Mesendoderm (in vitro differentiated cells): Measurements from ENCODE around the gene GALNT4.

ENCODE experiments used
- DNase-seq: peaks from one replicate; pipeline ENCODE4 v3.0.0; 2013
- H2AK5ac ChIP-seq: 2 replicates; pipeline ENCODE4 v1.6.1; 2013; ENCODE audit warnings: low read length, inconsistent platforms
- H2BK120ac ChIP-seq: 2 replicates; pipeline ENCODE4 v1.6.1; 2013; ENCODE audit warnings: low read depth, mild to moderate bottlenecking, low read length, moderate library complexity, mixed read lengths
- H2BK15ac ChIP-seq: replicated peaks from 2 replicates; pipeline ENCODE4 v1.6.1; 2013; ENCODE audit warnings: low read depth, mild to moderate bottlenecking, moderate library complexity
- H2BK5ac ChIP-seq: 2 replicates; pipeline ENCODE4 v1.6.1; 2013; ENCODE audit warnings: low read length, inconsistent platforms
- H3K18ac ChIP-seq: 2 replicates; pipeline ENCODE4 v1.6.1; 2013; ENCODE audit warnings: mild to moderate bottlenecking, low read length, mixed read lengths
- H3K23ac ChIP-seq: one replicate; pipeline ENCODE4 v1.6.1; 2013; ENCODE audit warnings: low read length
- H3K27ac ChIP-seq: 2 replicates; pipeline ENCODE4 v1.5.1; 2013; ENCODE audit warnings: low read depth, mild to moderate bottlenecking, inconsistent platforms, low read length, moderate library complexity
- H3K27me3 ChIP-seq: 2 replicates; pipeline ENCODE4 v1.6.1; 2013; ENCODE audit warnings: low read length, control low read depth, mild to moderate bottlenecking, inconsistent platforms; ENCODE audit not compliant: insufficient read depth, poor library complexity
- H3K36me3 ChIP-seq: 2 replicates; pipeline ENCODE4 v1.6.1; 2013; ENCODE audit warnings: low read length, inconsistent platforms; ENCODE audit not compliant: control insufficient read depth, insufficient read depth
- H3K4ac ChIP-seq: one replicate; pipeline ENCODE4 v1.6.1; 2013; ENCODE audit warnings: low read depth, mild to moderate bottlenecking, low read length, moderate library complexity
- H3K4me1 ChIP-seq: 2 replicates; pipeline ENCODE4 v1.6.1; 2013; ENCODE audit warnings: low read depth, low read length, inconsistent platforms; ENCODE audit not compliant: control insufficient read depth
- H3K4me2 ChIP-seq: 2 replicates; pipeline ENCODE4 v1.6.1; 2013; ENCODE audit warnings: low read length
- H3K4me3 ChIP-seq: 2 replicates; pipeline ENCODE4 v1.5.1; 2013; ENCODE audit warnings: mild to moderate bottlenecking, low read length
- H3K56ac ChIP-seq: one replicate; pipeline ENCODE4 v1.6.1; 2013; ENCODE audit warnings: low read length
- H3K79me1 ChIP-seq: 2 replicates; pipeline ENCODE4 v1.6.1; 2013; ENCODE audit warnings: low read length, inconsistent platforms
- H3K79me2 ChIP-seq: 2 replicates; pipeline ENCODE4 v1.6.1; 2013; ENCODE audit warnings: mild to moderate bottlenecking, low read length; ENCODE audit not compliant: control insufficient read depth, insufficient read depth
- H3K9ac ChIP-seq: 2 replicates; pipeline ENCODE4 v1.6.1; 2013; ENCODE audit warnings: low read length, inconsistent platforms
- H4K5ac ChIP-seq: one replicate; pipeline ENCODE4 v1.6.1; 2013; ENCODE audit warnings: low read length
- H4K8ac ChIP-seq: one replicate; pipeline ENCODE4 v1.6.1; 2013; ENCODE audit warnings: low read depth, mild to moderate bottlenecking, control low read depth, low read length, moderate library complexity
- WGBS: extraction: QIAGEN DNeasy Blood & Tissue Kit; methylation state at CpG from one replicate; pipeline ENCODE4 v1.1.7; 2013; ENCODE audit warnings: low lambda C conversion rate, missing lambda C conversion rate; ENCODE audit not compliant: insufficient coverage; ENCODE audit errors: extremely low coverage; 5-methylcytosine and 5-hydroxymethylcytosine counted together

Gene GALNT4

GRCh38 chr12:89566615-89567014, 42.0 kb upstream of the GALNT4 start:
- H3K23ac ChIP-seq, result no peak overlapping the region
- H3K79me1 ChIP-seq, result no peaks in the 10 kb centered on the region
- H3K4me3 ChIP-seq, result no peak overlapping the region
- no peak overlapping the region for H3K4me2 ChIP-seq
- no peaks in the 10 kb centered on the region for H3K79me2 ChIP-seq
- no peaks in the 10 kb centered on the region for H3K27me3 ChIP-seq
- no peak overlapping the region for H3K18ac ChIP-seq
- no peak overlapping the region for H4K8ac ChIP-seq
- H3K56ac ChIP-seq, result no peak overlapping the region
- H2BK120ac ChIP-seq, result no peak overlapping the region
- no peak overlapping the region for H2AK5ac ChIP-seq
- H3K36me3 ChIP-seq, result no peaks in the 10 kb centered on the region
- no peak overlapping the region for H3K4ac ChIP-seq
- H2BK15ac ChIP-seq, result no peak overlapping the region
- no peak overlapping the region for H4K5ac ChIP-seq
- no peak overlapping the region for H3K9ac ChIP-seq
- H2BK5ac ChIP-seq, result no peak overlapping the region
- H3K4me1 ChIP-seq, result no peaks in the 10 kb centered on the region
- DNase-seq, result peak; percentile 46
- H3K27ac ChIP-seq, result no peak overlapping the region

GRCh38 chr12:89565002-89565401, 40.4 kb upstream of the GALNT4 start:
- no peak overlapping the region for H3K4me2 ChIP-seq
- no peak overlapping the region for H3K4me3 ChIP-seq
- no peak overlapping the region for H4K8ac ChIP-seq
- no peak overlapping the region for H3K4ac ChIP-seq
- no peak overlapping the region for H3K56ac ChIP-seq
- no peaks in the 10 kb centered on the region for H3K4me1 ChIP-seq
- no peak overlapping the region for H2AK5ac ChIP-seq
- H3K27ac ChIP-seq, result no peak overlapping the region
- no peak overlapping the region for H2BK15ac ChIP-seq
- H3K79me2 ChIP-seq, result no peaks in the 10 kb centered on the region
- H2BK120ac ChIP-seq, result no peak overlapping the region
- H3K79me1 ChIP-seq, result no peaks in the 10 kb centered on the region
- no peaks in the 10 kb centered on the region for H3K27me3 ChIP-seq
- no peaks in the 10 kb centered on the region for H3K36me3 ChIP-seq
- DNase-seq, result no peak
- no peak overlapping the region for H3K23ac ChIP-seq
- no peak overlapping the region for H3K9ac ChIP-seq
- H4K5ac ChIP-seq, result no peak overlapping the region
- H2BK5ac ChIP-seq, result no peak overlapping the region
- H3K18ac ChIP-seq, result no peak overlapping the region

- no peak overlapping the region for H4K5ac ChIP-seq
Measured at GRCh38 chr12:89559753-89560152, 35.2 kb upstream of the GALNT4 start.

GRCh38 chr12:89556976-89557375, 32.4 kb upstream of the GALNT4 start:
- Histone ChIP-seq H3K23ac (no peak overlapping the region), H3K4me2 (no peak overlapping the region), H4K5ac (no peak overlapping the region), H2AK5ac (no peak overlapping the region), H3K27ac (no peak overlapping the region), H3K9ac (no peak overlapping the region), H3K36me3 (no peaks in the 10 kb centered on the region), H2BK15ac (no peak overlapping the region), H3K4me1 (no peaks in the 10 kb centered on the region), H3K4me3 (no peak overlapping the region), H3K79me2 (no peaks in the 10 kb centered on the region), H3K18ac (no peak overlapping the region), H3K27me3 (no peaks in the 10 kb centered on the region), H4K8ac (no peak overlapping the region), H2BK120ac (no peak overlapping the region), H3K56ac (no peak overlapping the region), H3K4ac (no peak overlapping the region), H2BK5ac (no peak overlapping the region), H3K79me1 (no peaks in the 10 kb centered on the region)
- WGBS, result no CpG with 5 or more reads among the region's 2 CpGs
- no peak for DNase-seq

More at GRCh38 chr12:89559753-89560152, 35.2 kb upstream of the GALNT4 start:
- H3K4ac ChIP-seq, result no peak overlapping the region
- H3K56ac ChIP-seq, result no peak overlapping the region
- H2BK15ac ChIP-seq, result no peak overlapping the region
- H2BK120ac ChIP-seq, result no peak overlapping the region
- DNase-seq, result no peak
- WGBS, result no CpG with 5 or more reads among the region's 10 CpGs
- H3K9ac ChIP-seq, result no peak overlapping the region
- no peaks in the 10 kb centered on the region for H3K79me1 ChIP-seq
- H3K79me2 ChIP-seq, result no peaks in the 10 kb centered on the region
- no peak overlapping the region for H3K4me3 ChIP-seq
- no peak overlapping the region for H4K8ac ChIP-seq
- no peak overlapping the region for H3K18ac ChIP-seq
- H3K4me2 ChIP-seq, result no peak overlapping the region
- H3K27me3 ChIP-seq, result no peaks in the 10 kb centered on the region
- no peak overlapping the region for H3K23ac ChIP-seq
- H3K36me3 ChIP-seq, result no peaks in the 10 kb centered on the region
- H2AK5ac ChIP-seq, result no peak overlapping the region
- H3K27ac ChIP-seq, result no peak overlapping the region
- no peak overlapping the region for H2BK5ac ChIP-seq
- no peaks in the 10 kb centered on the region for H3K4me1 ChIP-seq

GRCh38 chr12:89552376-89552775, 27.8 kb upstream of the GALNT4 start:
- Histone ChIP-seq H3K56ac (no peak overlapping the region), H3K4me1 (no peaks in the 10 kb centered on the region), H3K4me2 (no peak overlapping the region), H2BK5ac (no peak overlapping the region), H3K79me1 (no peaks in the 10 kb centered on the region), H3K23ac (no peak overlapping the region), H4K8ac (no peak overlapping the region), H3K9ac (no peak overlapping the region), H3K4me3 (no peak overlapping the region), H3K27ac (no peak overlapping the region), H3K79me2 (no peaks in the 10 kb centered on the region), H3K4ac (no peak overlapping the region), H2BK15ac (no peak overlapping the region), H4K5ac (no peak overlapping the region), H2BK120ac (no peak overlapping the region), H2AK5ac (no peak overlapping the region), H3K36me3 (no peaks in the 10 kb centered on the region), H3K27me3 (no peaks in the 10 kb centered on the region), H3K18ac (no peak overlapping the region)
- no peak for DNase-seq
- WGBS, result no CpG with 5 or more reads among the region's 1 CpG

GRCh38 chr12:89551747-89552146, 27.2 kb upstream of the GALNT4 start:
- no peak overlapping the region for H2AK5ac ChIP-seq
- no peaks in the 10 kb centered on the region for H3K36me3 ChIP-seq
- H4K5ac ChIP-seq, result no peak overlapping the region
- no peak overlapping the region for H2BK5ac ChIP-seq
- no peaks in the 10 kb centered on the region for H3K4me1 ChIP-seq
- no peak overlapping the region for H3K56ac ChIP-seq
- H3K79me2 ChIP-seq, result no peaks in the 10 kb centered on the region
- H2BK120ac ChIP-seq, result no peak overlapping the region
- no peak overlapping the region for H3K4me2 ChIP-seq
- H3K27ac ChIP-seq, result no peak overlapping the region
- peak overlapping the region; percentile 18 for H3K18ac ChIP-seq
- H3K4ac ChIP-seq, result no peak overlapping the region
- H3K27me3 ChIP-seq, result no peaks in the 10 kb centered on the region
- H3K23ac ChIP-seq, result no peak overlapping the region
- no peak overlapping the region for H3K4me3 ChIP-seq
- no CpG with 5 or more reads among the region's 2 CpGs for WGBS
- no peak overlapping the region for H4K8ac ChIP-seq
- no peaks in the 10 kb centered on the region for H3K79me1 ChIP-seq
- DNase-seq, result no peak
- H2BK15ac ChIP-seq, result no peak overlapping the region
- no peak overlapping the region for H3K9ac ChIP-seq
